Activated CD4-positive, alpha-beta T cell treated with anti-CD3 and anti-CD28 coated beads, Interleukin-2, amount 50 U/mL, for 4 hours (primary cell): ENCODE measurements around the gene INTS2.
"Not testable (repeated sequence)": the region's sequence is repeated elsewhere in the genome, so short reads cannot be mapped to it uniquely, and the experiment has no call there.

ENCODE experiments used
- DNase-seq, 2 experiments: peaks; one replicate each; pipeline ENCODE4 v3.0.0-alpha.2; 2020

Gene INTS2

DNA sequence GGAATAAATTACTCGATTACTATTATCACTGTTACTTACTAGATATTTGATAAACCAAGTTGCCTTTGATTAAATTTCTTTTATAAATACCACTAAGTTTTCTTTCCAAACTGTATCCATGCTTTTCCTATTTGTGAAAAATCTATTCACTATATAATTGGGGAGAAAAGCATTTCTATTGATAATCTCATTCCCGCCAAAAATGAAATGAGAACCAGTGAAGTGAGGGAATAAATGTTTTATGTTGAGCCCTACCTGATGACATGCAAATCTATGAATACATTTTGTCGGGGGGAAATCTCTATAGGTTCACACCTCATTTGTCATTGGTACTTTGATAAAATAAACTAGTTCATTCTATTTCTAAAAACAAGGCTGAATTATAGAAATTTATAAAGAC is 80.1 kb downstream of the INTS2 start:
- DNase-seq: no peak

DNA sequence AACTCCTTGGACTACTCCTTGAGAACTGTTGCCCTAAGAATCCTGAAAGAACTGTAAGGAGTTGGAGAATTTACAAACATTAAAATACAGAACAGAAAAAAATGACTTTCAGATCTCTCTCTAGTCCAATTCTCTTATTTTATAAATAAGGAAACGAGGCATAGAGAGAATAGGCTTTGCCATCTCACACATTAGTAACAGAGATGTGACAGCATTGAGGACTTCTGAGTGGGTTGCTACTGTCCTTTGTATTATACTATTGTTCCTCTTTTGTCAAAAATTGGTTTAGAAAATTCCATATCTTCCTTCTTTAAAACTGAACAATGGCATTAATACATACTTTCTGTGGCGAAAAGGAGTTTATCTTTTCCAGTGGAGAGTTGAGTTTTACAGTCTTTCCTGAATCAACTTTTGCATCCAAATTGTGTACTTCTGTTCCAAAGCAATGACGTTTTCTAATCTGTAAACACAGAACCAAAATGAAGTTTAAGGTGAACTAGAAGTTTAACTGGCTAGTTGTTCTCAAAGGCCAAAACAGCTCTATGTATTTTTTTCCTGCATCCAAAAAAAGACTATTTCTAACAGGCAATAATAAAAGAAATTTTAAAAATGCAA is 80.9 kb downstream of the INTS2 start:
- no peak for DNase-seq

DNA sequence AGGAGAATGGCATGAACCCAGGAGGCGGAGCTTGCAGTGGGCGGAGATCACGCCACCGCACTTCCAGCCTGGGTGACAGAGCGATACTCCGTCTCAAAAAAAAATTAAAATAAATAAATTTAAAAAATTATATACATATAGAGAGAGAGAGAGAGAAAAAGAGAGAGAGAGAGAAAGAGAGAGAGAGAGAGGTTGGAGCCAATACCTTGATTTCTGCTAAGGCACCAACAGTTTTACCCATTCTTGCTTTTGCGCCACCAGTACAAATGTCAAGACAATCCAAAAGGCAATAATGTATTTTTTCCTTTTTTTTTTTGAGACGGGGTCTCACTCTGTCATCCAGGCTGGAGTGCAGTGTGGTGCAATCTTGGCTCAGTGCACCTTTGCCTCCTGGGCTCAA is 81.7 kb downstream of the INTS2 start:
- DNase-seq: no peak

DNA sequence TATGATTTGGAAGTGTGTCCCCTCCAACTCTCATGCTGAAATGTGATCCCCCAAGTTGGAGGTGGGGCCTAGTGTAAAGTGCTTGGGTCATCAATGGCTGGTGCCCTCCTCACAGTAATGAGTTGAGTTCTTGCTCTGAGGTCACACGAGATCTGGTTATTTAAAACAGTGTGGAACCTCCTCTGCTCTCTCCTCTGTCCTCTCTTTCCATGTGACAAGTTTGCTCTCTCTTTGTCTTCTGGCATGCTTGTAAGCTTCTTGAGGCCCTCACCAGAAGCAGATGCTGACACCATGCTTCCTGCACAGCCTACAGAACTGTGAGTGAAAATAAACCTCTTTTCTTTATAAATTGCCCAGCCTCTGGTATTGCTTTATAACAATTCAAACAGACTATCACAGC is 84.3 kb downstream of the INTS2 start:
- no peak for DNase-seq

DNA sequence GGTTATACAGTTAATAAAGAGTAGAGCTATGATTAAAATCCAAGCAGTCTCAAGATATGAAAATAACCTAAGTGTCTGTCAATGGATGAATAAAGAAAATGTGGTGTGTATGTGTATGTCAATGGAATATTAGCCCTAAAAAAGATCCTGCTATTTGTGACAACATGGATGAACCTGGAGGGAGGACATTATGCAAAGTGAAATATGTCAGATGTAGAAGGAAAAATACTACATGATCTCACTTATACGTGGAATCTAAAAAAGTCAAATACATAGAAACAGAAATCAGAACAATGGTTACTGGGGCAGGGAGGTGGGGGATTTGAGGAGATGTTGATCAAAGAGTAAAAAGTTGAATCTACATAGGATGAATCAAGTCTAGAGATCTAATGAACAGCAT is 84.9 kb downstream of the INTS2 start:
- DNase-seq: no peak

DNA sequence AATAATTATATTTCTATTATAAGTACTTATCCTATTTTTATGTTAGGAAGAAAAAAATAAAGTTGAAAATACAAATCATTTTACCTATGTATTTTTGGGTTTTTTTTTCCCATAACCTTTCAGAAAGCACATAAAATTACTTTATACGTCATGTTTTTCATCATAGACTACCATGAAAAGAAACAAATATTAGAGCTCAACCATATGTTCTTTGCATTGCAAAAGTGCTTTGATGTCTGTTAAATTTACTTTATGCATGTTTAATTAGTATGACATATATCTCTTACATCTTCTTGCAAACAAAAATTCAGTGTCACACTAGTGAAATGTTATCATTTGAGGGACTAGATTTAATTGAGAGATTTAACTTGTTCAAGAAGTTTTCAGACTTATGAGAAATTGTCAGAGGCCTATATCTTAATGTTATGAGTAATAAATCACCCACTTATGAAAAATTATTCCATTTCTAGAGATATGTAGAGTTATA is 88.4 kb downstream of the INTS2 start:
- DNase-seq: no peak

DNA sequence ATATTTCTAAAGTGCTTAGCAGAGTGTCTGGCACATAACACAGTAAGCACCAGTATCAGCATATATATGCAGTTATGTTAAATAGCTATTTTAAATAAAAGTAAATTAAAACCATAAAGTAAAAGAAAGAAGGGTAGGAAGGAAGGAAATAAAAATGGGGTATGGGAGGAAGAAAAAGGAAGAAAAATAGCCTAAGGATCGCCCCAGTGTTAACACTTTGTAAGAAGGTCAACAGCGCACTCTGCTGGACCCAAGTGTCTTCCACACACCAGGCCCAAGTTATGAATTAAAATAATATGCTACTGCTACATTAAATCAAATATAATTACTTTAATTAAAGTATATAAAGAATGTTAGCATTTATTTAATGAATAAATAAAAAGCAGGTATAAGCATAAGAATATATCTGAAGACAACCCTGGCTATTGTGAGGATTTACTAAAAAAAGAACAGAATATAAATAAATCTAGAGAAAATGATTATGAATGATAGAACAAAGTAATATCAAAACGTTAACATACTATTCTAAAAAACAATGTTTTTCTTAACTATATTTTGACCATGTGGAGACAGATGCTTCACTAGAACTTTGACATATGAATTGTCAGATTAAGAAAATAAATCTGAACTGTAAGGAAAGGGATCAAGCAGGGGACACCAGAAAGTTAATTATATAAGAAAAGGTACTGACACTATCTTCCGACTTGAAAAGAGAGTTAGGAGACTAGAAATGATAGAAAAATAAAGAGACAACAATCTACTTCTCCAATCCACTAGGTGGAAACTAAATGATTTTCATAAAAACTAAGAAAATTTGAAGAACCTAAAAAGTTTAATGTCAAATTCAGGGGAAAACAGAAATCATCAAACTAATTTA is 90.4 kb downstream of the INTS2 start:
- DNase-seq: peak; percentile 31 to 41

DNA sequence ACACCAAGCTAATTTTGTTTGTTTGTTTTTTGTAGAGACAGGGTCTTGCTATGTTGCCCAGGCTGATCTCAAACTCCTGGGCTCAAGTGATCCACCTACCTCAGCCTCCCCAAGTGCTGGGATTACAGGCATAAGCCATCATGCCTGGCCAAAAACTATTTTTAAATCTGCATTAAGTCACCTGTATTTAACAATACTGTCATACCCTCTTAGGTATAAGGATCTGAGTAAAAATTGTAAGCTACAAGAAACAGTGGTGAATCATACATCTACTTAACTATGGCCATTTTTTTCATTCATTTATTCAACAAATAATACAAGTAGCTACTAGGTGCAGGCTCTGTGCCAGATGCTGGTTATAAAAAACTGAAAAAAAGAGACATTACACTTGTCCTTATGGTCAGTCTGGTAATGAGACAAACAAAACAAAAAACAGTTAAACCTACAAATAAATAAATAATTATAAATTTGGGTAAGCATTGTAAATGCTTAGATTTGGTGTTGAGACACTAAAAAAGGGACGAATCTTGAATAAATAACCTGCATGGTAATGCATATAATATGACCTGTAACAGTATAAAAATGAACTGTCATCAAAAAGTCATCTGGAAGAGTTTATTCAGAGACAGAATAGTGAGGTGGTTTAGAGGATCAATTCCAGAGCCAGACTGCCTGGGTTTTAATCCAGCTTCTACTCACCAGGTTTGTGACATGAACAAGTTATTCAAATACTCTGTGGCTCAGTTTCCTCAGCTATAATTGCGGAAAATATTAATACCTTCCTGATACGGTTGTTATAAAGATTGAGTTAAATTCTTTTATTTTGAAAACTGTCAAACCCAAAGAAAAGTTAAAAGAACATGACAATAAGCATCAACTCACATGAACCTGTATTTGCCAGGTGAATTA is 91.3 kb downstream of the INTS2 start:
- DNase-seq: no peak

DNA sequence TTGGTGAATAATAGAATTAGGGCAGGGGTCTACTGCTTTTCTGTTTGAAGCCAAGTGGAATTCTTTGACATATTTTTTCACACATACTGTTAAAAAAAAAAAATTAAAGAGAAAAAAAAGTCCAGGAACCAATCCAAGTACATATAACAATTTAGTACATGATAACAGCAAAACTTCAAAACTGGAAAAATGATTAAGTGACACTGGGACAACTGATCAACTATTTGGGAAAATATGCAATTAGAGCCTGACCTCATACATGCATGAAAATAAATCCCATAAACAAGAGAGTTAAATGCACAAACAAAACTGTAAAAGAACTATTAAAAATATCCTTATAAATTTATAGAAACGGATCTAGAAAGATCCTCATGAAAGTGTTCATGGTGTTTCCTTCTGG is 92.2 kb downstream of the INTS2 start:
- DNase-seq: no peak

DNA sequence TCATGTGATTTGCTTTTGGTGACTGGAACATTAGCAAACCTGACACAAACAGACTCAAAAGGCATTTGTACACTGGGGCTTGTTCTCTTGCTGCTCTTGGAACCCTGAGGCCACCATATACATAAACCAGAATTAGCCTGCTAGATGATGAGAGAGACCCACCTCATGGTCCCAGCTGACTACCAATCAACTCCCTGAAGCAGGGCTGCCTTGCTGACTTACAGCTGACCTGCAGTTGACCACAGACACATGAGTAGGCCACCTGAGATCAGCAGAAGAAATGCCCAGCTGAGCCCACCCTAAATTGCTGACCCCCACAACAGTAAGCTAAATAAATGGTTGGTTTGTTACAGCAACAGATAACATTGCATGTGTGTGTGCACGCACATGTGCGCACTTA is 93.2 kb downstream of the INTS2 start:
- DNase-seq: no peak

DNA sequence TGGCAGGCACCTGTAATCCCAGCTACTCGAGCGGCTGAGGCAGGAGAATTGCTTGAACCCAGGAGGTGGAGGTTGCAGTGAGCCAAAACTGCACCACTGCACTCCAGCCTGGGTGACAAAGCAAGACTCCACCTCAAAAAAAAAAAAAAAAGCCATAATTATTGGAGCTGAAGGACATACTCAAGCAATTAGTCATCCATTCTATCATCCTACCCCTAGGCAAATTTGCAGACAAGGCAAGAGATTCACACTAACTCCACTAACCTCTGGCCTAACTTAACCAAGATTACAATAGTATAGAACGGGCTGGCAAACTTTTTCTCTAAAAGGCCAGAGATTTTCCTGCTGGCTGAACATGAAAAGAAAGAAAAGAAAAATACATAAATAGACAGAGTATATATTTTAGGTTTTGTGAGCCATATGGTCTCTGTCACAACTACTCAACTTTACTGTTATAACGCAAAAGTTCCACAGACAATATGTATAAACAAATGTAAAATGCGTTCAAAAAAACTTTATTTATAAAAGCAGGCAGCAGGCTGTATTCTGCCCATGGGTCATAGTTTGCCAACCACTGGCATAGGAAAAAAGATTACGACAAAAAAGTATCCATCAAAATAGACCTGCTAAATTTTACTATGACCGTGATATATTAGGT is 94.1 kb downstream of the INTS2 start:
- DNase-seq: no peak

DNA sequence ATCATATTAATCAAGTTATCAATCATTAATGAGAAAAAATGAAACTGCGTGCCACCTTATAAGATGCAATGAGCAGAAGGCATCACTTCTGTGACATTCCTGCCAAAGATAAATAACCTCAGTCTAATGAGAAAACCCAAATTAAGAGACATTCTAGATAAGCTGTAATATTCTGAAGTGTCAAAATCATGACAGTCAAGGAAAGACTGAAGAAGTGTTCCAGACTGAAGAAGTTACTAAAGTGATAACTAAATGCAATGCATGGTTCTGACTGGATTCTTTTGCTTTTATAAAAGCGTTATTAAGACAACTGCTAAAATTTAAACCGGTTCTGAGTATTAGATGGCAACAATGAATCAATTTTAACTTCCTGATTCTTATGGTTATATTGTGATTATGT is 95.3 kb downstream of the INTS2 start:
- no peak for DNase-seq

DNA sequence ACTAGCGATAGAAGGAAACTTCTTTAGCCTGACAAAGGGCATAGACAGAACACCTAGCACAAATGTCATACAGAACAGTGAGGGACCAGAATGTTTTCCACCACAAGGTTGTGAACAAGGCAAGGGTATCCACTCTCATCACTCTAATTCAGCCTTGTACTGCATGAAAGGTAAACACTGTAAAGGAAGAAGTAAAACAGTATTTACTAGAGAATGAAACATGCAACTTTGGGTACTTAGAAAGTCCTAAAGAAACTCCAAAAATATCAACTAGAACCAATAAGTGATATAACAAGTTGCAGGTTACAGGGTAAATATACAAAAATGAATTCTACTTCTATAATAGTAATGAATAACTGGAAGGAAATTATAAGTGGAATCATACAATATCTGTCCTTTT is 96.7 kb downstream of the INTS2 start:
- no peak for DNase-seq

DNA sequence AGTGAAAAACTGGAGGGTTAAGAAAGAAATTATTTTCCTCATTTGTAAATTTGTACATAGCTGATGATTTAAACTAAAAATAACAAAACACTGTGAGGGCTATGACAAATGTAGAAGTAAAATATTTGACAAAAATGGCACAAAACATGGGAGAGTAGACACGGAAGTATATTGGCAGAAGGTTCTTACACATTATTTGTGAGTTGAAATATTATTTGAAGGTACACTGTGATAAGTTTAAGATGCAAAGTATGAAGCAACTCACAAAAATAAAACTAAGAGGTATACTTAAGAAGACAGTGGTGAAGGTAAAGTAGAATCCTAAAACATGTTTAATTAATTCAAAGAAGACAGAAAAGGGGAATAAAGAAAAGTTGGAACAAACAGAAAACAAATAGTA is 99.1 kb downstream of the INTS2 start:
- DNase-seq: no peak

DNA sequence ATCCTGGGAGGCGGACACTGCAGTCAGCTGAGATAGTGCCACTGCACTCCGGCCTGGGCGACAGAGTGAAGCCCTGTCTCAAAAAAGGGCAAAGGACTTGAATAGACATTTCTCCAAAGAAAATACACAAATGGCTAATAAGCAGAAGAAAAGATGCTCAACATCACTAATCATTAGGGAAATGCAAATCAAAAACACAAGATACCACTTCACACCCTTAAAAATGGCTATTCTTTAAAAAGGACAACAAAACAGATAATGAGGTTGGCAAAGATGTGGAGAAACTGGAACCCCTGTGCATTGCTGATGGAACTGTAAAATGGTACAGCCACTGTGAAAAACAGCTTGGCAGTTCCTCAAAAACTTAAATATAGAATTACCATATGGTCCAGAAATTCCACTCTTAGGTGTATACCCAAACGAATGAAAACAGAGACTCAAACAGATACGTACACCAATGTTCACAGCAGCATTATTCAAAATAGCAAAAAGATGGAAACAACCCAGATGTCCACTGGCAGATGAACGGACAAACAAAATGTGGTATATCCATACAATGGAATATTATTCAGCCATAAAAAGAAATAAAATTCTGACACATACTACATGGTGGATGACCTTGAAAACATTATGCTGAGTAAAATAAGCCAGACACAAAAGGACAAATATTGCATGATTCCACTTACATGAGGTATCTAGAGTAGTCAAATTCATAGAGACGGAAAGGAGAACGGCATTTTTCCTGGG is 100.0 kb downstream of the INTS2 start:
- no peak for DNase-seq

DNA sequence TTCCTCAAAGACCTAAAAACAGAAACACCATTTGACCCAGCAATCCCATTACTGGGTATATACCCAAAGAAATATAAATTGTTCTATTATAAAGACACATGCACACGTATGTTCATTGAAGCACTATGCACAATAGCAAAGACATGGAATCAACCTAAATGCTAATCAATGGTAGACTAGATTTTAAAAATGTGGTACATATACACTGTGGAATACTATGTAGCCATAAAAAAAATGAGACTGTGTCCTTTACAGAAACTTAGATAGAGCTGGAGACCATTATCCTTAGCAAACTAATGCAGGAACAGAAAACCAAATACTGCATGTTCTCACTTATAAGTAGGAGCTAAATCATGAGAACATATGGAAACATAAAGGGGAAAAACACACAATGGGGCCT is 100.9 kb downstream of the INTS2 start:
- DNase-seq: not testable (repeated sequence)

DNA sequence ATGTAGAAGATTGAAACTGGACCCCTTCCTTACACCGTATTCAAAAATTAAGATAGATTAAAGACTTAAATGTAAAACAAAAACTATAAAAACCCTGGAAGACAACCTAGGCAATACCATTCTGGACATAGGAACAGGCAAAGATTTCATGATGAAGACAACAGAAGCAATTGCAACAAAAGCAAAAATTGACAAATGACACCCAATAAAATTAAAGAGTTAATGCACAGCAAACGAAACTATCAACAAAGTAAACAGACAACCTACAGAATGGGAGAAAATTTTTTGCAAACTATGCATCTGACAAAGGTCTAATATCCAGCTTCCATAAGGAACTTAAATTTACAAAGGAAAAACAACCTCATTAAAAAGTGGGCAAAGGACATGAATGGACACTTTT is 101.6 kb downstream of the INTS2 start:
- not testable (repeated sequence) for DNase-seq

DNA sequence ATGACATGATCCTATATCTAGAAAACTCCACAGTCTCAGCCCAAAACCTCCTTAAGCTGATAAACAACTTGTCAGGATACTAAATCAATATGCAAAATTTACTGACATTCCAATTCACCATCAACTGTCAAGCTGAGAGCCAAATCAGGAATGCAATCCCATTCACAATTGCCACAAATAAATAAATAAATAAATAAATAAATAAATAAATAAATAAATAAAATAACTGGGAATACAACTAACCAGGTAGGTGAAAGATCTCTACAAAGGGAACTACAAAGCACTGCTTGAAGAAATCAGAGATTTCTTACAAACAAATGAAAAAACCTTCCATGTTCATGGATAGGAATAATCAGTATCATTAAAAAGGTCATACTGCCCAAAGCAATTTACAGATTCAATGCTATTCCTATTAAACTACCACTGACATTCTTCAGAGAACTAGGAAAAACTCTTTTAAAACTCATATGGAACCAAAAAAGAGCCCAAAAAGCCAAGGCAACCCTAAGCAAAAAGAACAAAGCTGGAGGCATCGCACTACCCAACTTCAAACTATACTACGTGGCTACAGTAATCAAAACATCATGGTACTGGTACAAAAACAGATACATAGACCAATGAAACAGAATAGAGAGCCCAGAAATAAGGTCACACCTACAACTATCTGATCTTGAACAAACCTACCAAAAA is 102.2 kb downstream of the INTS2 start:
- no peak for DNase-seq

DNA sequence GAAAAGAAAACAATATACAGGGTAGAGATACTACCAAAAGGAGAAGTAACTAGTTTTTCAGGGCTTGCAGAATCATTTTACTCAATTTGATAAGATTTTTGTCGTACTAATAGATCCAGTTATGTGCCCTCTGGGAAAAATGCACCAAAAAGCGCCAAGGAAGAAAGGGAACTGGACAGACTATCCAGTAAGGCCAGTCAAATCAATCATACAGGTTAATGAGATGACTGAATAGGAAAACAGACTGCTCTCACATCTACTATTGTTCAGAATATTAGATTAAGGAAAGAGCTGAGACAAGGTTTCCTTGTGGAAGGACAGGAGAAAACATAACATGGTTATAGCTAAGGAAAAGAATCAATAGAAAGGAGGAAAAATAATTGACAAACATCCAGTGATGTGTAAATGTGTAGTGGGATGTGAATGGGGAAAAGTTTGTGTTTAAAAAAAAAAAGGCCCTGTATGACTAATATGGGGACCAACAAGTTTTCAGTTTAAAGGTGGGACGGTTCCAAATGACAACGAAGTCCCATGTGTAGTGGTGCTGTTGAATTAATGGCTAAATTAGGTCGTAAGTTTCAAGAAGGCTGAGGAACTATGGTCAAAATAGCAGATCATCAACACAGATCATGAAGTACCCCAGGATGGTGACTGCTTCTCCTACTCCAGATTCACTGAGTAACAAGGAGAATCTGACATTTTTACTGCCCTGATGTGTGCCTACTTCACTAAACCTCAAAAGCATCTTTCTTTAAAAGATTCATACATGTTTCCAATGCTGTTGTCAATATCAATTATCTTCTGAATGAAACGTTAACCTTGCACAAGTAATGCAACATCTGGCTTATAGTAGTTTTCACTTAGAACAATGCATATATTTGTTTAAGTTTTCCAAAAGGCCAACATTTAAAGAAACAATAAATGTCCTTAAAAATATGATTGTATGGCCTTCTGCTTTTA is 105.2 kb downstream of the INTS2 start:
- DNase-seq: no peak

DNA sequence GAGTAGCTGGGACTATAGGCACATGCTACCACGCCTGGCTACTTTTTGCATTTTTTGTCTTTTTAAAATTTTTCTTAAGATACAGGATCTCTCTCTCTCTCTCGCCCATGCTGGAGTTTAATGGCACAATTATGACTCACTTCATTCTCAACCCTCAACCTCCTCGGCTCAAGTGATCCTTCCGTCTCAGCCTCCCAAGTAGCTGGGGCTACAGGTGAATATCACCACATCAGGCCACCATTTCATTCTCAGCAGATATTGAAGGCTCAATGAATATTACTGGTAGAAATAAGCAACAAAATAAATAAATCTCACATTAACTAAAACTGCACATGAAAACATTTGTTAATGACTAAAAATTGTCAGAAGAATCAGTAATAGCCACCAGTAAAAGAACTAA is 106.1 kb downstream of the INTS2 start:
- DNase-seq: no peak
